ENCODE measurements around the gene LAMA3.

The LAMA3 gene

GRCh38 chr18:23879544-23879943 is 190.3 kb downstream of the LAMA3 start:
- no peak for DNase-seq (ENCODE audit: low read depth)

- DNase-seq (ENCODE audit: low read depth), result no peak
Measured at GRCh38 chr18:23879966-23880565, 190.8 kb downstream of the LAMA3 start.

GRCh38 chr18:23880931-23881617 is 191.8 kb downstream of the LAMA3 start:
- DNase-seq (ENCODE audit: low read depth), result no peak

GRCh38 chr18:23881778-23882177 is 192.5 kb downstream of the LAMA3 start:
- no peak for DNase-seq (ENCODE audit: low read depth)

- DNase-seq (ENCODE audit: low read depth), result no peak
Measured at GRCh38 chr18:23882616-23883276, 193.5 kb downstream of the LAMA3 start.

GRCh38 chr18:23883277-23883790 is 194.1 kb downstream of the LAMA3 start:
- DNase-seq (ENCODE audit: low read depth), result no peak

GRCh38 chr18:23884681-23885375 is 195.6 kb downstream of the LAMA3 start:
- no peak for DNase-seq (ENCODE audit: low read depth)

GRCh38 chr18:23885750-23886149 is 196.5 kb downstream of the LAMA3 start:
- no peak for DNase-seq (ENCODE audit: low read depth)

GRCh38 chr18:23887035-23887434 is 197.8 kb downstream of the LAMA3 start:
- DNase-seq (ENCODE audit: low read depth), result no peak

GRCh38 chr18:23887493-23887892 is 198.2 kb downstream of the LAMA3 start:
- DNase-seq (ENCODE audit: low read depth), result no peak

- DNase-seq (ENCODE audit: low read depth), result no peak
Measured at GRCh38 chr18:23888881-23889280, 199.6 kb downstream of the LAMA3 start.

GRCh38 chr18:23889907-23890306 is 200.7 kb downstream of the LAMA3 start:
- DNase-seq (ENCODE audit: low read depth), result no peak

- no peak for DNase-seq (ENCODE audit: low read depth)
Measured at GRCh38 chr18:23890589-23890988, 201.3 kb downstream of the LAMA3 start.

GRCh38 chr18:23893653-23894052 is 204.4 kb downstream of the LAMA3 start:
- DNase-seq (ENCODE audit: low read depth), result no peak

GRCh38 chr18:23894661-23895175 is 205.5 kb downstream of the LAMA3 start:
- no peak for DNase-seq (ENCODE audit: low read depth)

GRCh38 chr18:23897291-23897690 is 208.0 kb downstream of the LAMA3 start:
- DNase-seq (ENCODE audit: low read depth), result no peak

GRCh38 chr18:23897733-23898132 is 208.5 kb downstream of the LAMA3 start:
- DNase-seq (ENCODE audit: low read depth), result no peak

- no peak for DNase-seq (ENCODE audit: low read depth)
Measured at GRCh38 chr18:23900994-23901393, 211.7 kb downstream of the LAMA3 start.

- no peak for DNase-seq (ENCODE audit: low read depth)
Measured at GRCh38 chr18:23902396-23902795, 213.1 kb downstream of the LAMA3 start.

GRCh38 chr18:23903971-23904370 is 214.7 kb downstream of the LAMA3 start:
- DNase-seq (ENCODE audit: low read depth), result no peak

GRCh38 chr18:23906658-23907057 is 217.4 kb downstream of the LAMA3 start:
- DNase-seq (ENCODE audit: low read depth), result no peak

- no peak for DNase-seq (ENCODE audit: low read depth)
Measured at GRCh38 chr18:23908827-23909226, 219.6 kb downstream of the LAMA3 start.

Data from stimulated activated CD4-positive, alpha-beta T cell treated with anti-CD3 and anti-CD28 coated beads, Interleukin-2, amount 100 ng/mL, for 4 hours (primary cell).